SK-N-SH treated with all-trans-retinoic acid at 6 μM for 48 hours (cell line): ENCODE results near the gene TSNAXIP1.

ENCODE experiments used
- ATAC-seq: fragments of 200-7000 bp; cut with Tn5 transposase; 3 replicates; pipeline ENCODE4 v1.9.1; 2020; ENCODE audit warnings: mild to moderate bottlenecking, moderate library complexity
- ARNTL ChIP-seq: fragments of 450-650 bp; formaldehyde crosslinking; IDR thresholded peaks from 2 replicates; pipeline ENCODE4 v1.5.0; 2020; ENCODE audit warnings: low read depth, mild to moderate bottlenecking, moderate library complexity, borderline replicate concordance
- BACH2 ChIP-seq: fragments of 250-450 bp; sonication (Bioruptor Pico); IDR thresholded peaks from 2 replicates; pipeline ENCODE4 v1.9.0; 2021; ENCODE audit warnings: mild to moderate bottlenecking, borderline replicate concordance
- CREB5 ChIP-seq: fragments of 250-450 bp; sonication (Bioruptor Pico); IDR thresholded peaks from 2 replicates; pipeline ENCODE4 v1.5.1; 2020; ENCODE audit warnings: low read depth, mild to moderate bottlenecking, moderate library complexity
- CSDC2 ChIP-seq: fragments of 250-450 bp; sonication (Bioruptor Pico); IDR thresholded peaks from 2 replicates; pipeline ENCODE4 v1.5.0; 2020; ENCODE audit warnings: mild to moderate bottlenecking, moderate library complexity
- CSRNP3 ChIP-seq: fragments of 250-450 bp; sonication (Bioruptor Pico); IDR thresholded peaks from 2 replicates; pipeline ENCODE4 v1.5.1; 2021; ENCODE audit warnings: mild to moderate bottlenecking, moderate library complexity
- ESRRG ChIP-seq: fragments of 250-450 bp; sonication (Bioruptor Pico); IDR thresholded peaks from 2 replicates; pipeline ENCODE4 v1.6.1; 2021; ENCODE audit warnings: mild to moderate bottlenecking
- GLIS3 ChIP-seq: fragments of 250-450 bp; sonication (Bioruptor Pico); IDR thresholded peaks from 2 replicates; pipeline ENCODE4 v1.5.0; 2020; ENCODE audit warnings: mild to moderate bottlenecking, moderate library complexity
- ISL1 ChIP-seq: fragments of 250-450 bp; sonication (Bioruptor Pico); IDR thresholded peaks from 2 replicates; pipeline ENCODE4 v2.1.2; 2022; ENCODE audit warnings: mild to moderate bottlenecking, moderate library complexity
- OSR1 ChIP-seq: fragments of 250-450 bp; sonication (Bioruptor Pico); IDR thresholded peaks from 2 replicates; pipeline ENCODE4 v1.8.0; 2022; ENCODE audit warnings: moderate library complexity, mild to moderate bottlenecking, inconsistent platforms
- PATZ1 ChIP-seq: fragments of 250-450 bp; sonication (Bioruptor Pico); IDR thresholded peaks from 2 replicates; pipeline ENCODE4 v1.8.0; 2020; ENCODE audit warnings: mild to moderate bottlenecking, moderate library complexity, borderline replicate concordance
- POU6F1 ChIP-seq: fragments of 250-450 bp; sonication (Bioruptor Pico); IDR thresholded peaks from 2 replicates; pipeline ENCODE4 v1.8.0; 2021; ENCODE audit warnings: low read depth, mild to moderate bottlenecking, moderate library complexity, borderline replicate concordance
- PPARA ChIP-seq: fragments of 250-450 bp; sonication (Bioruptor Pico); IDR thresholded peaks from 2 replicates; pipeline ENCODE4 v1.5.0; 2020; ENCODE audit warnings: mild to moderate bottlenecking, borderline replicate concordance
- RARB ChIP-seq: fragments of 250-450 bp; sonication (Bioruptor Pico); IDR thresholded peaks from 2 replicates; pipeline ENCODE4 v1.8.0; 2021; ENCODE audit warnings: mild to moderate bottlenecking, moderate library complexity
- SNAI2 ChIP-seq: fragments of 250-450 bp; sonication (Bioruptor Pico); IDR thresholded peaks from 2 replicates; pipeline ENCODE4 v1.5.0; 2020; ENCODE audit warnings: mild to moderate bottlenecking, moderate library complexity
- TCF4 ChIP-seq: fragments of 250-450 bp; sonication (Bioruptor Pico); IDR thresholded peaks from 2 replicates; pipeline ENCODE4 v1.8.0; 2021; ENCODE audit warnings: mild to moderate bottlenecking, moderate library complexity, borderline replicate concordance
- TOX ChIP-seq: fragments of 250-450 bp; sonication (Bioruptor Pico); IDR thresholded peaks from 2 replicates; pipeline ENCODE4 v1.8.0; 2021; ENCODE audit warnings: mild to moderate bottlenecking, moderate library complexity, borderline replicate concordance
- ZC3H10 ChIP-seq: fragments of 250-450 bp; sonication (Bioruptor Pico); IDR thresholded peaks from 2 replicates; pipeline ENCODE4 v1.5.1; 2021; ENCODE audit warnings: mild to moderate bottlenecking, moderate library complexity
- ZNF565 ChIP-seq: fragments of 450-650 bp; formaldehyde crosslinking; conservative IDR thresholded peaks from 2 replicates; pipeline ENCODE4 v1.5.0; 2020; ENCODE audit warnings: low read depth, mild to moderate bottlenecking, moderate library complexity
- ZNF70 ChIP-seq: fragments of 450-650 bp; formaldehyde crosslinking; IDR thresholded peaks from 2 replicates; pipeline ENCODE4 v1.5.0; 2020; ENCODE audit warnings: mild to moderate bottlenecking, moderate library complexity
- ZNF8 ChIP-seq: fragments of 450-650 bp; formaldehyde crosslinking; IDR thresholded peaks from 2 replicates; pipeline ENCODE4 v1.5.0; 2020; ENCODE audit warnings: mild to moderate bottlenecking, moderate library complexity
- TF ChIP-seq, protein P1 (sequence below): fragments of 250-450 bp; sonication (Bioruptor Pico); IDR thresholded peaks from 2 replicates; pipeline ENCODE4 v1.5.0; 2020; ENCODE audit warnings: mild to moderate bottlenecking, moderate library complexity

The TSNAXIP1 gene

GRCh38 chr16:67804853-67805542, 1.7 kb upstream of the TSNAXIP1 start:
- ATAC-seq: no peak
- TF ChIP-seq ARNTL (CRISPR knock-in tag) (no peak), SNAI2 (no peak), OSR1 (CRISPR knock-in tag) (no peak), ZNF565 (CRISPR knock-in tag) (no peak), CSDC2 (CRISPR knock-in tag) (no peak), PATZ1 (no peak), ZC3H10 (no peak), TCF4 (CRISPR knock-in tag) (no peak), ESRRG (CRISPR knock-in tag) (no peak), GLIS3 (CRISPR knock-in tag) (no peak), ISL1 (CRISPR knock-in tag) (no peak), TOX (CRISPR knock-in tag) (no peak), CSRNP3 (no peak), CREB5 (CRISPR knock-in tag) (no peak), BACH2 (CRISPR knock-in tag) (no peak), ZNF70 (CRISPR knock-in tag) (no peak), ZNF8 (CRISPR knock-in tag) (no peak), PPARA (no peak), POU6F1 (CRISPR knock-in tag) (no peak)
- TF ChIP-seq, protein P1, sequence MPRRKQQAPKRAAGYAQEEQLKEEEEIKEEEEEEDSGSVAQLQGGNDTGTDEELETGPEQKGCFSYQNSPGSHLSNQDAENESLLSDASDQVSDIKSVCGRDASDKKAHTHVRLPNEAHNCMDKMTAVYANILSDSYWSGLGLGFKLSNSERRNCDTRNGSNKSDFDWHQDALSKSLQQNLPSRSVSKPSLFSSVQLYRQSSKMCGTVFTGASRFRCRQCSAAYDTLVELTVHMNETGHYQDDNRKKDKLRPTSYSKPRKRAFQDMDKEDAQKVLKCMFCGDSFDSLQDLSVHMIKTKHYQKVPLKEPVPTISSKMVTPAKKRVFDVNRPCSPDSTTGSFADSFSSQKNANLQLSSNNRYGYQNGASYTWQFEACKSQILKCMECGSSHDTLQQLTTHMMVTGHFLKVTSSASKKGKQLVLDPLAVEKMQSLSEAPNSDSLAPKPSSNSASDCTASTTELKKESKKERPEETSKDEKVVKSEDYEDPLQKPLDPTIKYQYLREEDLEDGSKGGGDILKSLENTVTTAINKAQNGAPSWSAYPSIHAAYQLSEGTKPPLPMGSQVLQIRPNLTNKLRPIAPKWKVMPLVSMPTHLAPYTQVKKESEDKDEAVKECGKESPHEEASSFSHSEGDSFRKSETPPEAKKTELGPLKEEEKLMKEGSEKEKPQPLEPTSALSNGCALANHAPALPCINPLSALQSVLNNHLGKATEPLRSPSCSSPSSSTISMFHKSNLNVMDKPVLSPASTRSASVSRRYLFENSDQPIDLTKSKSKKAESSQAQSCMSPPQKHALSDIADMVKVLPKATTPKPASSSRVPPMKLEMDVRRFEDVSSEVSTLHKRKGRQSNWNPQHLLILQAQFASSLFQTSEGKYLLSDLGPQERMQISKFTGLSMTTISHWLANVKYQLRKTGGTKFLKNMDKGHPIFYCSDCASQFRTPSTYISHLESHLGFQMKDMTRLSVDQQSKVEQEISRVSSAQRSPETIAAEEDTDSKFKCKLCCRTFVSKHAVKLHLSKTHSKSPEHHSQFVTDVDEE (CRISPR knock-in tag): no peak
- TF ChIP-seq, all 23 proteins: peak for 0

DNA sequence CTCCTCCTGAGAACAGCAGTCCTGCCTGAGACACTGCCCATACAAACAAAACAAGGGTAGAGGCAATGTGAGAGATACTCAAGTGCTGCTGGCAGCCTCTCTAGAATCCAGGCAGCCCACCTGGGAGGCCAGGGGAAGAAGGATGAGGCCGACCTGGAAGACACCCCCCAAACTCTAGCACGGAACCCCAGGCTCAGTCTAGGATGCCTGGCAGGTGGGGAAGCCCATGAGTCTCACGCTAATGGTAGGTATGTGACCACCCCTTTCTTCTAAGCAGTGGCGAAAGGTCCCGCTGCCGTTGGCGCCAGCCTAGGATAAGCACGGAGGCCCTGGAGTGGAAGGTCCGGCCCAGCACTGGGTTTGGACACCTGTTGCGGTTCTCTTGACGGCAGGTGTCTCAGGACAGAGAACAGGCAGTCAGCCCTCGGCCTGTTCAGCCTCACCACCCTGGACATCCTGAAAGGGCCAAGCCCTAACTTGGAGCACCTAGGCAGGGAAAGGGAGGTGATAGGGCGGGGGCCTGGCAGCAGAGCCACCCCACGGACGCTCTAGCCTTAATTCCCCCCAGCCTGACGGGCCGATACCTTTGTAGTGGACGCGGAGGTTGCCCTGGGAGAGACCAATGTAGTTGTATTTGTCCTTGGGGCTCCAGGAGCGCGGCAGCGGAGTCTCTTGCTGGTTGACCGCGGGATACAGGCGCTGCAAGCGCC, 816 bp upstream of the TSNAXIP1 start:
- ATAC-seq: peak; percentile 9
- no peak for TF ChIP-seq CSRNP3
- no peak for TF ChIP-seq RARB (CRISPR knock-in tag)
- TF ChIP-seq ESRRG (CRISPR knock-in tag): no peak
- TF ChIP-seq PATZ1: no peak
- TF ChIP-seq, protein P1 (CRISPR knock-in tag): no peak
- TF ChIP-seq SNAI2: no peak
- no peak for TF ChIP-seq BACH2 (CRISPR knock-in tag)
- TF ChIP-seq ZNF565 (CRISPR knock-in tag): no peak
- TF ChIP-seq ISL1 (CRISPR knock-in tag): no peak
- TF ChIP-seq TOX (CRISPR knock-in tag): no peak
- no peak for TF ChIP-seq ZC3H10
- no peak for TF ChIP-seq CSDC2 (CRISPR knock-in tag)
